ENCODE measurements around the gene ATG7.
A peak's percentile ranks its signal among the peaks of the same experiment; 100 is the strongest.
"Not testable (repeated sequence)": the region's sequence is repeated elsewhere in the genome, so short reads cannot be mapped to it uniquely, and the experiment has no call there.

Gene ATG7

GRCh38 chr3:11331101-11331500, 58.9 kb downstream of the ATG7 start:
- no peak overlapping the region for H3K9ac ChIP-seq (ENCODE audit: insufficient read length, low read depth)
- TF ChIP-seq YY1 (IDR thresholded peaks at IDR 0.05; ENCODE audit: insufficient read depth, insufficient read length) (no peak), SUZ12 (IDR thresholded peaks at IDR 0.05; ENCODE audit: extremely low read depth, insufficient read depth, insufficient read length) (no peak), ZNF274 (IDR thresholded peaks at IDR 0.05; ENCODE audit: low read depth, low read length) (no peak)
- H3K9me3 ChIP-seq (ENCODE audit: insufficient read depth, low read length), result no peaks in the 10 kb centered on the region
- no peaks in the 10 kb centered on the region for H3K27me3 ChIP-seq (ENCODE audit: insufficient read depth, insufficient read length)
- peaks cover 24% of the 10 kb centered on the region for H3K36me3 ChIP-seq (ENCODE audit: insufficient read depth, insufficient read length, low read length)
- DNase-seq (ENCODE audit: low read depth, low spot score), result no peak
- no peaks in the 10 kb centered on the region for H3K4me1 ChIP-seq (ENCODE audit: insufficient read depth, insufficient read length)
- no peak overlapping the region for H3K4me3 ChIP-seq (ENCODE audit: insufficient read length, low read depth)

- Histone ChIP-seq H3K9me3 (ENCODE audit: insufficient read depth, low read length) (no peaks in the 10 kb centered on the region), H3K4me3 (ENCODE audit: insufficient read length, low read depth) (no peak overlapping the region)
- TF ChIP-seq SUZ12 (IDR thresholded peaks at IDR 0.05; ENCODE audit: extremely low read depth, insufficient read depth, insufficient read length), result no peak
- TF ChIP-seq YY1 (IDR thresholded peaks at IDR 0.05; ENCODE audit: insufficient read depth, insufficient read length), result no peak
- no peak for TF ChIP-seq ZNF274 (IDR thresholded peaks at IDR 0.05; ENCODE audit: low read depth, low read length)
Observed at GRCh38 chr3:11335056-11335608, 62.9 kb downstream of the ATG7 start.

GRCh38 chr3:11339541-11339940, 67.3 kb downstream of the ATG7 start:
- Histone ChIP-seq H3K9ac (ENCODE audit: insufficient read length, low read depth) (no peak overlapping the region), H3K9me3 (ENCODE audit: insufficient read depth, low read length) (no peaks in the 10 kb centered on the region), H3K27me3 (ENCODE audit: insufficient read depth, insufficient read length) (no peaks in the 10 kb centered on the region), H3K4me1 (ENCODE audit: insufficient read depth, insufficient read length) (no peaks in the 10 kb centered on the region), H3K4me3 (ENCODE audit: insufficient read length, low read depth) (no peak overlapping the region), H3K36me3 (ENCODE audit: insufficient read depth, insufficient read length, low read length) (peaks cover 17% of the 10 kb centered on the region)
- no peak for DNase-seq (ENCODE audit: low read depth, low spot score)
- TF ChIP-seq YY1 (IDR thresholded peaks at IDR 0.05; ENCODE audit: insufficient read depth, insufficient read length), result no peak
- TF ChIP-seq SUZ12 (IDR thresholded peaks at IDR 0.05; ENCODE audit: extremely low read depth, insufficient read depth, insufficient read length), result no peak
- TF ChIP-seq ZNF274 (IDR thresholded peaks at IDR 0.05; ENCODE audit: low read depth, low read length), result no peak

More at GRCh38 chr3:11335056-11335608, 62.9 kb downstream of the ATG7 start:
- peak; percentile 33 for DNase-seq (ENCODE audit: low read depth, low spot score)
- H3K4me1 ChIP-seq (ENCODE audit: insufficient read depth, insufficient read length), result no peaks in the 10 kb centered on the region
- peaks cover 9% of the 10 kb centered on the region for H3K36me3 ChIP-seq (ENCODE audit: insufficient read depth, insufficient read length, low read length)
- no peak overlapping the region for H3K9ac ChIP-seq (ENCODE audit: insufficient read length, low read depth)
- H3K27me3 ChIP-seq (ENCODE audit: insufficient read depth, insufficient read length), result no peaks in the 10 kb centered on the region

DNA sequence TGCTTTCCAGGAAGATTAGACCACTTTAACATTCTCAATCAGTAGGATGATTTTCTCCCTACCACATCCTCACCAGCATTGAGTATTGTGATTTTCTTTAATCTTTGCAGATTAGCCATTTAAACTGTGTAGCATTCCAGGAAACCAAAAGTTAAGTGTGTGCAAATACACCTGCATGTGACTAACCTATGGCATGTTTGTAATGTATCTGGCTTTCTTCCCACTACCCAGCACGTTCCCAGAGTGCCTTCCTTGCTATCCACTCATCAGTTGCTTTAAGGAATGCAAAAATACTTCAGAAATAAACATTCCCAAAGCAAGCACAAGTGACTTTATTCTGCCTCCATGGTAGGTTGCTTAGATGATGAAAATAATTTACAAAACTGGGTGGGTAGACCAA, 74.2 kb downstream of the ATG7 start:
- no peaks in the 10 kb centered on the region for H3K27me3 ChIP-seq (ENCODE audit: insufficient read depth, insufficient read length)
- no peak overlapping the region for H3K4me3 ChIP-seq (ENCODE audit: insufficient read length, low read depth)
- TF ChIP-seq ZNF274 (IDR thresholded peaks at IDR 0.05; ENCODE audit: low read depth, low read length) (no peak), YY1 (IDR thresholded peaks at IDR 0.05; ENCODE audit: insufficient read depth, insufficient read length) (no peak), SUZ12 (IDR thresholded peaks at IDR 0.05; ENCODE audit: extremely low read depth, insufficient read depth, insufficient read length) (no peak)
- H3K36me3 ChIP-seq (ENCODE audit: insufficient read depth, insufficient read length, low read length), result peaks cover 45% of the 10 kb centered on the region
- no peak for DNase-seq (ENCODE audit: low read depth, low spot score)
- H3K4me1 ChIP-seq (ENCODE audit: insufficient read depth, insufficient read length), result no peaks in the 10 kb centered on the region
- no peak overlapping the region for H3K9ac ChIP-seq (ENCODE audit: insufficient read length, low read depth)
- H3K9me3 ChIP-seq (ENCODE audit: insufficient read depth, low read length), result peaks cover 14% of the 10 kb centered on the region; the same call in 1 of the 2 replicates

DNA sequence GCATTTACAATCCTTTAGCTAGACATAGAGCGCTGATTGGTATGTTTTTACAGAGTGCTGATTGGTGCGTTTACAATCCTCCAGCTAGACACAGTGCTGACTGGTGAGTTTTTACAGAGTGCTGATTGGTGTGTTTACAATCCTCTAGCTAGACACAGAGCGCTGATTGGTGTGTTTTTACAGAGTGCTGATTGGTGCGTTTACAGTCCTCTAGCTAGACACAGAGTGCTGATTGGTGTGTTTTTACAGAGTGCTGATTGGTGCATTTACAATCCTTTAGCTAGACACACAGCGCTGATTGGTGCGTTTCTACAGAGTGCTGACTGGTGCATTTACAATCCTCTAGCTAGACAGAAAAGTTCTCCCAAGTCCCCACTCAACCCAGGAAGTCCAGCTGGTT, 76.7 kb downstream of the ATG7 start:
- not testable (repeated sequence) for H3K4me3 ChIP-seq (ENCODE audit: insufficient read length, low read depth); H3K4me1 ChIP-seq (ENCODE audit: insufficient read depth, insufficient read length); H3K9ac ChIP-seq (ENCODE audit: insufficient read length, low read depth); DNase-seq (ENCODE audit: low read depth, low spot score); H3K27me3 ChIP-seq (ENCODE audit: insufficient read depth, insufficient read length)
- Histone ChIP-seq H3K9me3 (ENCODE audit: insufficient read depth, low read length) (peaks cover 14% of the 10 kb centered on the region; the same call in 1 of the 2 replicates), H3K36me3 (ENCODE audit: insufficient read depth, insufficient read length, low read length) (peaks cover 34% of the 10 kb centered on the region)

DNA sequence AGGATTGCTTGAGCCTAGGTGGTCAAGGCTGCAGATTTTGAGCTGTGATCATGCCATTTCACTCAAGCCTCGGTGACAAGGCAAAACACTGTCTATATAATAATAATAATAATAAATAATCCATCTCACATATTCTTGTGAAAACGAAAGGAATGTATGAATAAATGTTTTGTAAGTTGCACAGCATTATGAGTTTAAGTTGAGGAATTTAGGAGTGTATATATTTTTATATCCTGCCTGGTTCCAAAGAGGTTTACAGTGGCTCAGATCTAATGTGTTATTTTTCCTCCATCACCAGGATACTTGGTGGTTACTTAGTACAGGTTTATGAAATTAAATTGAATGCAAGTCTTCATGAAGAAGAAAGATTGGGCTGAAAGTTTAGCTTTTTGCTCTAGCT, 77.2 kb downstream of the ATG7 start:
- no peak for TF ChIP-seq SUZ12 (IDR thresholded peaks at IDR 0.05; ENCODE audit: extremely low read depth, insufficient read depth, insufficient read length)
- no peak for TF ChIP-seq ZNF274 (IDR thresholded peaks at IDR 0.05; ENCODE audit: low read depth, low read length)
- no peak for TF ChIP-seq YY1 (IDR thresholded peaks at IDR 0.05; ENCODE audit: insufficient read depth, insufficient read length)
- H3K9me3 ChIP-seq (ENCODE audit: insufficient read depth, low read length), result peaks cover 14% of the 10 kb centered on the region; the same call in 1 of the 2 replicates
- DNase-seq (ENCODE audit: low read depth, low spot score), result no peak
- no peak overlapping the region for H3K9ac ChIP-seq (ENCODE audit: insufficient read length, low read depth)
- H3K4me1 ChIP-seq (ENCODE audit: insufficient read depth, insufficient read length), result no peaks in the 10 kb centered on the region
- H3K4me3 ChIP-seq (ENCODE audit: insufficient read length, low read depth), result no peak overlapping the region
- no peaks in the 10 kb centered on the region for H3K27me3 ChIP-seq (ENCODE audit: insufficient read depth, insufficient read length)
- H3K36me3 ChIP-seq (ENCODE audit: insufficient read depth, insufficient read length, low read length), result peaks cover 33% of the 10 kb centered on the region

DNA sequence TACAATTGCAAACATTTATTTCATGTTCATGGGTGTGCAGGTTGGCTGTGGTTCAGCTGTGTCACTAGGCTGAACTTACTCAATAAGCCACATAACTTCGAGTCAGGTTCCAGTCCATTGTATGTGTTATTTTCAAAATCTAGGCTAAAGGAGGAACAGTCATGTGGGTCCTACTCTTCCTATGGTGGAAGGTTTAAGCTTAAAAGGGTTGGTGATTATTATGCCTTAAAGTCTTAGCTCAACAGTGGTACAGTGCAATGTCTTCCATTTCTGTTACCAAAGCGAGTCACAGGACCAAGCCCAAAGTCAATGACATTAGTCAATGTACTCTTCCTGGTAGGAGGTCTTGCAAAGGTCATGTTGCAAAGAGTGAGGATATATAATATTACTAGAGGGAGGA, 78.2 kb downstream of the ATG7 start:
- DNase-seq (ENCODE audit: low read depth, low spot score), result no peak
- peaks cover 31% of the 10 kb centered on the region for H3K36me3 ChIP-seq (ENCODE audit: insufficient read depth, insufficient read length, low read length)
- H3K4me1 ChIP-seq (ENCODE audit: insufficient read depth, insufficient read length), result no peaks in the 10 kb centered on the region
- H3K4me3 ChIP-seq (ENCODE audit: insufficient read length, low read depth), result no peak overlapping the region
- H3K9ac ChIP-seq (ENCODE audit: insufficient read length, low read depth), result no peak overlapping the region
- H3K9me3 ChIP-seq (ENCODE audit: insufficient read depth, low read length), result peaks cover 14% of the 10 kb centered on the region; the same call in 1 of the 2 replicates
- H3K27me3 ChIP-seq (ENCODE audit: insufficient read depth, insufficient read length), result no peaks in the 10 kb centered on the region
- TF ChIP-seq ZNF274 (IDR thresholded peaks at IDR 0.05; ENCODE audit: low read depth, low read length) (no peak), YY1 (IDR thresholded peaks at IDR 0.05; ENCODE audit: insufficient read depth, insufficient read length) (no peak), SUZ12 (IDR thresholded peaks at IDR 0.05; ENCODE audit: extremely low read depth, insufficient read depth, insufficient read length) (no peak)
